K562 (cell line): ENCODE results near the gene TBC1D20. TPM values are rescaled to one million over a fixed set of nuclear protein-coding genes. Genes with fewer than 3 reads are reported as not detected.

ENCODE experiments used
- AFF1 ChIP-seq, 2 experiments: fragments of 450-650 bp; IDR thresholded peaks; 2 replicates each; pipeline ENCODE4 v1.6.1; 2018; ENCODE audit warnings: mild to moderate bottlenecking in 2 of 2, low read depth in 1 of 2; ENCODE audit not compliant: partially characterized antibody in 2 of 2
- HNRNPK ChIP-seq: fragments of 200-400 bp; formaldehyde crosslinking; IDR thresholded peaks from one replicate; pipeline ENCODE4 v1.6.1; 2018; ENCODE audit warnings: mild to moderate bottlenecking, low read depth, low read length; ENCODE audit not compliant: poor library complexity, severe bottlenecking
- POLR3G ChIP-seq: IDR thresholded peaks from 2 replicates; pipeline ENCODE4 v1.6.1; 2011; ENCODE audit not compliant: insufficient read length, insufficient replicate concordance; ENCODE audit errors: extremely low read depth
- SFPQ ChIP-seq: fragments of 200-400 bp; formaldehyde crosslinking; IDR thresholded peaks from 2 replicates; pipeline ENCODE4 v1.6.1; 2017; ENCODE audit warnings: mild to moderate bottlenecking, low read depth, low read length, moderate library complexity
- TFE3 ChIP-seq: fragments of 450-650 bp; formaldehyde crosslinking; IDR thresholded peaks from 2 replicates; pipeline ENCODE4 v1.4.0; 2020; ENCODE audit warnings: mild to moderate bottlenecking, mixed read lengths
- ZBTB17 ChIP-seq: fragments of 450-650 bp; formaldehyde crosslinking; IDR thresholded peaks from 2 replicates; pipeline ENCODE4 v1.4.0; 2020; ENCODE audit warnings: mild to moderate bottlenecking
- polyA plus RNA-seq, 8 experiments: library from polyadenylated mRNA; depleted of rRNA in 4 of 8; stranded (reverse) in 5 of 8; unstranded in 3 of 8; fragments of >200 nt; fragmentation: Nextera tagmentation in 2 of 8; fragmentation: Illumina TruSeq in 1 of 8; extraction: Ambion mirVana in 2 of 8; extraction: Trizol in 1 of 8; gene quantifications; 2 replicates each; pipeline versions ENCODE4 v1.2.1 to v1.2.3, GENCODE V29; 2011 to 2014; ENCODE audit warnings: inconsistent platforms in 1 of 8, missing spikeins in 1 of 8
- total RNA-seq, 7 experiments: library from RNA; depleted of rRNA in 6 of 7; stranded (reverse); fragments of >200 nt in 6 of 7; fragmentation: Illumina TruSeq in 2 of 7; extraction: Trizol in 2 of 7; gene quantifications; 2 replicates each; pipeline versions ENCODE4 v1.2.1 to v1.2.3, GENCODE V29; 2011 to 2021; ENCODE audit warnings: low replicate concordance in 1 of 7

Gene TBC1D20
- total and polyA plus RNA-seq, 9 of the 15 experiments (the other 6 are each of a cell fraction or from before 2014, with no cell fraction given) = 7.0 to 25.3 (median 15.1) TPM

- TF ChIP-seq AFF1 (IDR thresholded peaks at IDR 0.05; ENCODE audit: low read depth in 1 of 2, partially characterized antibody in 2 of 2) (no peak), SFPQ (no peak), POLR3G (no peak), HNRNPK (no peak), ZBTB17 (no peak), TFE3 (no peak)
Measured at GRCh38 chr20:440636-441035, 21.7 kb downstream of the TBC1D20 start (continued).
